DOHH2 (cell line): Measurements from ENCODE around the gene RINL.

Source experiments
- CTCF ChIP-seq: fragments of 200-600 bp; sonication (generic); IDR thresholded peaks from one replicate; pipeline ENCODE4 v1.5.1; 2014; ENCODE audit warnings: antibody characterized with exemption, mild to moderate bottlenecking, low read depth, low read length; ENCODE audit not compliant: poor library complexity, severe bottlenecking
- EZH2phosphoT487 ChIP-seq: fragments of 200-600 bp; sonication (generic); IDR thresholded peaks from 2 replicates; pipeline ENCODE4 v1.6.1; 2017; ENCODE audit warnings: borderline replicate concordance, mild to moderate bottlenecking, antibody characterized with exemption, low read length, moderate library complexity, mixed read lengths

DNA sequence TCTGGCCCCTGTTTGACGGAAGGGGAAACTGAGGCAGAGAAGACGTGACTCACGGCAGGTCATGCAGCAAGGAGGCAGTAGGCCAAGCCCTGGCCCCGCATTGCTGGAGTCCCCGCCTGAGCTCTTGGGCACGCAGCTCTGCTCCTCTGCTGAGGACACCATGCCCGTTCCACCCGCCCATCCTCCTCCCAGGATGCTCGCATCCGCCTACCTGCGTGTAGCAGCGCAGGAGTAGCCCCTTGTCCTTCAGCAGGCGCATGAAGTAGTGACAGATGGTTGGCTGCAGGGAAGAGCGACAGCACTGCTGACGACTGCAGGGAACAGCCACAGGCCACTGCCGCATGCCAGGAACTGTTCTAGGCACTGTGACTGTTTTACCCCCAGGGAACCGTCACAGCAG, 10.8 kb upstream of the RINL start:
- TF ChIP-seq CTCF: no peak
- TF ChIP-seq EZH2phosphoT487: no peak
